Ramos (cell line): Measurements from ENCODE around the gene NCOA1.

ENCODE experiments used
- in situ Hi-C: fragments of 300-500 bp; cut with MboI; formaldehyde crosslinking; loops from one replicate; pipeline ENCODE4 v1.14.3; 2022; ENCODE audit warnings: low sequenced_read_pairs; ENCODE audit not compliant: unreplicated experiment

The NCOA1 gene

DNA sequence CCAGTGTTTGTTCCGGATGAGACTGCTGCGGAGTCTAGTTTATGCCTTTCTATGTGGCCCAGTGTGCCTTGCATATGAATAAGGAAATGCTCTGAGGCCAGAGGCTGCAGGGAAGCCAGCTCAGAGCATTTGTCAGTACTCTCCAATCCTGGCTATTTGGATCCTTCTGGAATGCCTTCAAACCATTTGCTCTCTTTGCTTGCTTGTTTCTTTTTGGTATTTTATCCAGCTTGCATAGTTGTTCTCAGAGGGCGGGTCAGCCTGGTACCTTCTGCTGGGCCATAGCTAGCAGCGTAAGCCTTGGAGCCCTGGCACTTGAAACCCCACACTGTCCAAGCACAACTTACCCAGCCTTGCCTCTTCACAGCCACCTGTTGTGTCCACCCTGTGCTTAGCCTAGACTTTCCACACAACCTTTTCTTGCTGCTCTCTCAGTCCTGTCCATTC lies 322.7 kb downstream of the NCOA1 start:
- in situ Hi-C loops = no loop called here

GRCh38 chr2:24814516-24814915 lies 323.5 kb downstream of the NCOA1 start:
- in situ Hi-C loops = no loop called here

DNA sequence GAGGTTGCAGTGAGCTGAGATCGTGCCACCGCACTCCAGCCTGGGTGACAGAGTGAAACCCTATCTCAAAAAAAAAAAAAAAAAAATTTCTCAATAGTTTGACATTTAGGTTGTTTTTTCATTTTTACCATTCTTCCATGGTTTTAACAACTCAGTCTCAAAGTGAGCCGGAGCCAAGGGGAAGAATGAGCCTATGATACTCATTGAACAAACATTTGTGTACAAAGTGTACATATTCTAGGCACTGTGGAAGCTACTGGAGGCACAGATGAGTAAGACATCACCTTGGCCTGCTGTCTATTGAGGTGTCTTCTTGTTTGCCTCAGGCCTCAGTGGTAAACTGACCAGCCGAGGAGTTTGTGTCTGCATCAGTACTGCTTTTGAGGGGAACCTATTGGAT lies 324.1 kb downstream of the NCOA1 start:
- in situ Hi-C loops = no loop called here

DNA sequence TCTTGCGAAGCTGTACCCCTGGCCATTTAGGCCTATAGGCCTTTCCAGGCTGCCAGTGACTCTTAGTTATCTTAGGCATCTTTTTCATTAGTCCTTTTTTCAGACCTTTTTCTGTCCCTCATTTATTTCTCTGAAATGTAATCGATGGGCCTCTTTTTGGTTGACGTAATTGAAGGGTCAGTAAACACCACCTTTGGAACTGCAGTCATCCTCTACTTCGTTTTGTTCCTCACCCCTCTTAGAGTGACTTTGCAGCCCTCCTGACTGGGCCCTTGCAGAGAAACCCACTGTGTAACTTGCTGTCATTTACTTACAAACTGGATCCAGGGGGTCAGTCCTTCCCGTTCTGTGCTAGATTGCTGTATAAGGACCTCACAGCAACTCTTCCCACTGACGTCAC lies 325.4 kb downstream of the NCOA1 start:
- in situ Hi-C loops = no loop called here

DNA sequence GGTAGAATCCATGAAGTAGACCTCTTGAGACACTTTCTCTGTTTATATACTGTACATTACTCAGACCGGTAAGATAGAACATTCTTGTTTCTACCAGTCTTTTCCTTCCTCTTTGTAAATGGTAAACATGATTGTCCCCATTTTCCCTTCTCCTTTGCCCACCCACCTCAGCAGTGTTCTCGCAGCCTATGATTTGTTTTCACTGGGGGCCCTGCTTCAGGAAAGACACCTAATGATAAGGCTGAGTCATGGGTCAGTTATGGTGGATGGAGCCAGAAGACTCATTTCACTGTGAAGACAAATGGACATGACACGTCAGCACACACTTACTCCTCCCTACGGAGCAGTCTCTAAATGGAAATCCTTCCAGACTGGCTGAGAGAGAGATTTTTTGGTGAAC lies 325.8 kb downstream of the NCOA1 start:
- in situ Hi-C loops = no loop called here

DNA sequence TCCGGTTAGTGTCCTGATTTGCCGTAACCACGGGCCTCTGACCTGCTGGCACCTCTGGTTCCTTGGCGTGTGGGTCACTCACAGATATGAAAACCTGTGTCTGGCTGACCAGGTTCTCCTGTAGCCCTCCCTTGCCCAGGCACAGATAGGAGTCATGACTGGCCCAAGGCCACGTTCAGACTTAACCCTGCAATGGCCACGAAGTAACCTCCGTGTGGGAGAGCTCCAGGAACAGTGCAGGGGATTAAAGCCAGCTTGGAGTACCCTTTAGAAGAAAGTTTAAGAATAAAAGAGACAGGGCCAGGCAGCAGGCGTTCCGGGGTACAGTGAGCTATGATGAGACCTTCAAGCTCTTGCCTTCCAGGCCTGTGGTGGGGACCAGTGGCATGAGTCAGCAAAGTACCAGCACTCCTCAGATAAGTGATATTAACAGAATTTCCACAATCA lies 327.7 kb downstream of the NCOA1 start:
- in situ Hi-C loops = no loop called here

- in situ Hi-C loops = no loop called here
Measured at GRCh38 chr2:24819442-24820174, 328.6 kb downstream of the NCOA1 start.

DNA sequence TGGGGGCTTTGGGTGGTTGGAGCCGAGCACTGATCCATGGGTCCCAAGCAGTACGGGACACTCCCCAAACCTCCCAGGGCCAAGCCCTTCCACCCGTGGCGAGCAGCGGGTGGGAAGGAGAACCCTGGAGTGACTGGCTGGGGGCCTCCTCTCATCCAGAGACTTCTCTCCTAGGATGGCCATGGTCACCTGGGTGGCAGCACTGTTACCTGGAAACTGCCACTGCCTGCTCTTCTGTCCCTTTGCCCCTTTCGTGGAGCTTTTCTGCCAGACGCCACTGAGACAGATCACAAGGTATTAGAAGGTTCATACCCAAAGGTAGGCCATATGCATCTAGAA lies 329.1 kb downstream of the NCOA1 start:
- in situ Hi-C loops = no loop called here
